ENCODE data around the gene UNC79.

The UNC79 gene

GRCh38 chr14:93720981-93721483 lies 290.3 kb downstream of the UNC79 start:
- Histone ChIP-seq H3K36me3 (ENCODE audit: control insufficient read depth, low read depth, low read length) (no peaks in the 10 kb centered on the region), H3K27me3 (ENCODE audit: control insufficient read depth, insufficient read depth, low read length) (no peaks in the 10 kb centered on the region), H3K4me1 (ENCODE audit: control insufficient read depth, low read depth, low read length) (no peaks in the 10 kb centered on the region), H3K27ac (ENCODE audit: low read length) (no peak overlapping the region), H3K4me3 (ENCODE audit: low read length) (no peak overlapping the region), H3K9ac (ENCODE audit: low read length) (no peak overlapping the region), H3K9me3 (ENCODE audit: control insufficient read depth, low read depth, low read length) (no peaks in the 10 kb centered on the region)

GRCh38 chr14:93723001-93723400 lies 292.3 kb downstream of the UNC79 start:
- H3K36me3 ChIP-seq (ENCODE audit: control insufficient read depth, low read depth, low read length): no peaks in the 10 kb centered on the region
- H3K4me1 ChIP-seq (ENCODE audit: control insufficient read depth, low read depth, low read length): no peaks in the 10 kb centered on the region
- no peaks in the 10 kb centered on the region for H3K9me3 ChIP-seq (ENCODE audit: control insufficient read depth, low read depth, low read length)
- H3K4me3 ChIP-seq (ENCODE audit: low read length): no peak overlapping the region
- H3K9ac ChIP-seq (ENCODE audit: low read length): no peak overlapping the region
- H3K27ac ChIP-seq (ENCODE audit: low read length): no peak overlapping the region
- no peaks in the 10 kb centered on the region for H3K27me3 ChIP-seq (ENCODE audit: control insufficient read depth, insufficient read depth, low read length)

GRCh38 chr14:93725002-93725582 lies 294.4 kb downstream of the UNC79 start:
- Histone ChIP-seq H3K4me1 (ENCODE audit: control insufficient read depth, low read depth, low read length) (no peaks in the 10 kb centered on the region), H3K27me3 (ENCODE audit: control insufficient read depth, insufficient read depth, low read length) (no peaks in the 10 kb centered on the region), H3K9me3 (ENCODE audit: control insufficient read depth, low read depth, low read length) (no peaks in the 10 kb centered on the region), H3K27ac (ENCODE audit: low read length) (no peak overlapping the region), H3K4me3 (ENCODE audit: low read length) (no peak overlapping the region), H3K9ac (ENCODE audit: low read length) (no peak overlapping the region), H3K36me3 (ENCODE audit: control insufficient read depth, low read depth, low read length) (no peaks in the 10 kb centered on the region)

GRCh38 chr14:93725993-93726392 lies 295.3 kb downstream of the UNC79 start:
- no peaks in the 10 kb centered on the region for H3K36me3 ChIP-seq (ENCODE audit: control insufficient read depth, low read depth, low read length)
- no peak overlapping the region for H3K9ac ChIP-seq (ENCODE audit: low read length)
- no peak overlapping the region for H3K27ac ChIP-seq (ENCODE audit: low read length)
- H3K9me3 ChIP-seq (ENCODE audit: control insufficient read depth, low read depth, low read length): no peaks in the 10 kb centered on the region
- no peaks in the 10 kb centered on the region for H3K4me1 ChIP-seq (ENCODE audit: control insufficient read depth, low read depth, low read length)
- H3K4me3 ChIP-seq (ENCODE audit: low read length): no peak overlapping the region
- H3K27me3 ChIP-seq (ENCODE audit: control insufficient read depth, insufficient read depth, low read length): no peaks in the 10 kb centered on the region

- Histone ChIP-seq H3K27me3 (ENCODE audit: control insufficient read depth, insufficient read depth, low read length) (no peaks in the 10 kb centered on the region), H3K4me1 (ENCODE audit: control insufficient read depth, low read depth, low read length) (no peaks in the 10 kb centered on the region)
Observed at GRCh38 chr14:93727039-93727740, 296.5 kb downstream of the UNC79 start.

GRCh38 chr14:93727917-93728650 lies 297.3 kb downstream of the UNC79 start:
- no peaks in the 10 kb centered on the region for H3K36me3 ChIP-seq (ENCODE audit: control insufficient read depth, low read depth, low read length)
- H3K9me3 ChIP-seq (ENCODE audit: control insufficient read depth, low read depth, low read length): no peaks in the 10 kb centered on the region
- H3K27me3 ChIP-seq (ENCODE audit: control insufficient read depth, insufficient read depth, low read length): no peaks in the 10 kb centered on the region
- no peaks in the 10 kb centered on the region for H3K4me1 ChIP-seq (ENCODE audit: control insufficient read depth, low read depth, low read length)
- no peak overlapping the region for H3K4me3 ChIP-seq (ENCODE audit: low read length)
- H3K9ac ChIP-seq (ENCODE audit: low read length): no peak overlapping the region
- H3K27ac ChIP-seq (ENCODE audit: low read length): no peak overlapping the region

More at GRCh38 chr14:93727039-93727740, 296.5 kb downstream of the UNC79 start:
- H3K4me3 ChIP-seq (ENCODE audit: low read length): no peak overlapping the region
- no peak overlapping the region for H3K27ac ChIP-seq (ENCODE audit: low read length)
- no peak overlapping the region for H3K9ac ChIP-seq (ENCODE audit: low read length)
- H3K36me3 ChIP-seq (ENCODE audit: control insufficient read depth, low read depth, low read length): no peaks in the 10 kb centered on the region
- no peaks in the 10 kb centered on the region for H3K9me3 ChIP-seq (ENCODE audit: control insufficient read depth, low read depth, low read length)

GRCh38 chr14:93728651-93729016 lies 297.9 kb downstream of the UNC79 start:
- H3K36me3 ChIP-seq (ENCODE audit: control insufficient read depth, low read depth, low read length): no peaks in the 10 kb centered on the region
- H3K4me3 ChIP-seq (ENCODE audit: low read length): no peak overlapping the region
- H3K27me3 ChIP-seq (ENCODE audit: control insufficient read depth, insufficient read depth, low read length): no peaks in the 10 kb centered on the region
- H3K9me3 ChIP-seq (ENCODE audit: control insufficient read depth, low read depth, low read length): no peaks in the 10 kb centered on the region
- no peak overlapping the region for H3K9ac ChIP-seq (ENCODE audit: low read length)
- H3K4me1 ChIP-seq (ENCODE audit: control insufficient read depth, low read depth, low read length): no peaks in the 10 kb centered on the region
- no peak overlapping the region for H3K27ac ChIP-seq (ENCODE audit: low read length)

- H3K4me3 ChIP-seq (ENCODE audit: low read length): no peak overlapping the region
- no peaks in the 10 kb centered on the region for H3K27me3 ChIP-seq (ENCODE audit: control insufficient read depth, insufficient read depth, low read length)
- H3K27ac ChIP-seq (ENCODE audit: low read length): no peak overlapping the region
- H3K9me3 ChIP-seq (ENCODE audit: control insufficient read depth, low read depth, low read length): no peaks in the 10 kb centered on the region
- no peaks in the 10 kb centered on the region for H3K36me3 ChIP-seq (ENCODE audit: control insufficient read depth, low read depth, low read length)
- H3K9ac ChIP-seq (ENCODE audit: low read length): no peak overlapping the region
- H3K4me1 ChIP-seq (ENCODE audit: control insufficient read depth, low read depth, low read length): no peaks in the 10 kb centered on the region
Observed at GRCh38 chr14:93729993-93730392, 299.3 kb downstream of the UNC79 start.

GRCh38 chr14:93731753-93732152 lies 301.0 kb downstream of the UNC79 start:
- Histone ChIP-seq H3K27ac (ENCODE audit: low read length) (no peak overlapping the region), H3K4me3 (ENCODE audit: low read length) (no peak overlapping the region), H3K9ac (ENCODE audit: low read length) (no peak overlapping the region), H3K9me3 (ENCODE audit: control insufficient read depth, low read depth, low read length) (no peaks in the 10 kb centered on the region), H3K36me3 (ENCODE audit: control insufficient read depth, low read depth, low read length) (no peaks in the 10 kb centered on the region), H3K27me3 (ENCODE audit: control insufficient read depth, insufficient read depth, low read length) (no peaks in the 10 kb centered on the region), H3K4me1 (ENCODE audit: control insufficient read depth, low read depth, low read length) (no peaks in the 10 kb centered on the region)

- no peaks in the 10 kb centered on the region for H3K9me3 ChIP-seq (ENCODE audit: control insufficient read depth, low read depth, low read length)
- no peaks in the 10 kb centered on the region for H3K27me3 ChIP-seq (ENCODE audit: control insufficient read depth, insufficient read depth, low read length)
- H3K36me3 ChIP-seq (ENCODE audit: control insufficient read depth, low read depth, low read length): no peaks in the 10 kb centered on the region
- no peak overlapping the region for H3K9ac ChIP-seq (ENCODE audit: low read length)
- H3K4me1 ChIP-seq (ENCODE audit: control insufficient read depth, low read depth, low read length): no peaks in the 10 kb centered on the region
- no peak overlapping the region for H3K27ac ChIP-seq (ENCODE audit: low read length)
- H3K4me3 ChIP-seq (ENCODE audit: low read length): no peak overlapping the region
Observed at GRCh38 chr14:93732524-93732923, 301.8 kb downstream of the UNC79 start.

- H3K4me3 ChIP-seq (ENCODE audit: low read length): no peak overlapping the region
- no peaks in the 10 kb centered on the region for H3K4me1 ChIP-seq (ENCODE audit: control insufficient read depth, low read depth, low read length)
- H3K36me3 ChIP-seq (ENCODE audit: control insufficient read depth, low read depth, low read length): no peaks in the 10 kb centered on the region
- H3K27me3 ChIP-seq (ENCODE audit: control insufficient read depth, insufficient read depth, low read length): no peaks in the 10 kb centered on the region
- no peaks in the 10 kb centered on the region for H3K9me3 ChIP-seq (ENCODE audit: control insufficient read depth, low read depth, low read length)
- no peak overlapping the region for H3K27ac ChIP-seq (ENCODE audit: low read length)
- H3K9ac ChIP-seq (ENCODE audit: low read length): no peak overlapping the region
Observed at GRCh38 chr14:93733231-93733630, 302.5 kb downstream of the UNC79 start.

All from iPS-18a (cell line).